H9 (cell line): ENCODE data around the gene BSPH1. TPM values are rescaled to one million over a fixed set of nuclear protein-coding genes. Genes with fewer than 3 reads are reported as not detected.

ENCODE experiments used
- DNase-seq: peaks from one replicate; pipeline ENCODE4 v3.0.0-alpha.2; 2017
- H2AFZ ChIP-seq: one replicate; pipeline ENCODE4 v1.6.1; 2013; ENCODE audit warnings: mild to moderate bottlenecking, low read length, control low read depth, moderate library complexity
- H2AK5ac ChIP-seq: 2 replicates; pipeline ENCODE4 v1.6.1; 2013; ENCODE audit warnings: low read length, control low read depth, mixed read lengths; ENCODE audit not compliant: insufficient read length
- H2BK120ac ChIP-seq: one replicate; pipeline ENCODE4 v1.6.1; 2013; ENCODE audit warnings: low read depth, mild to moderate bottlenecking, low read length, control low read depth, inconsistent platforms; ENCODE audit not compliant: poor library complexity, severe bottlenecking
- H2BK12ac ChIP-seq: 2 replicates; pipeline ENCODE4 v1.6.1; 2013; ENCODE audit warnings: low read length, control low read depth, mixed read lengths, low read depth; ENCODE audit not compliant: insufficient read length
- H2BK15ac ChIP-seq: 2 replicates; pipeline ENCODE4 v1.6.1; 2013; ENCODE audit warnings: low read depth, low read length, control low read depth
- H2BK20ac ChIP-seq: one replicate; pipeline ENCODE4 v1.6.1; 2013; ENCODE audit warnings: low read depth, mild to moderate bottlenecking, low read length, control low read depth, inconsistent platforms; ENCODE audit not compliant: poor library complexity, severe bottlenecking
- H2BK5ac ChIP-seq: 2 replicates; pipeline ENCODE4 v1.6.1; 2013; ENCODE audit warnings: low read length, control low read depth, mixed read lengths; ENCODE audit not compliant: insufficient read length
- H3K14ac ChIP-seq: 2 replicates; pipeline ENCODE4 v1.6.1; 2013; ENCODE audit warnings: low read length, control low read depth; ENCODE audit not compliant: insufficient read depth
- H3K18ac ChIP-seq: 2 replicates; pipeline ENCODE4 v1.6.1; 2013; ENCODE audit warnings: low read depth, mild to moderate bottlenecking, mixed read lengths, low read length, control low read depth; ENCODE audit not compliant: insufficient read length
- H3K23ac ChIP-seq: 2 replicates; pipeline ENCODE4 v1.6.1; 2013; ENCODE audit warnings: low read length, control low read depth, mixed read lengths, low read depth; ENCODE audit not compliant: insufficient read length
- H3K23me2 ChIP-seq: 2 replicates; pipeline ENCODE4 v1.6.1; 2013; ENCODE audit warnings: low read depth, mild to moderate bottlenecking, mixed read lengths, low read length, control low read depth; ENCODE audit not compliant: insufficient read length, poor library complexity, severe bottlenecking
- H3K27ac ChIP-seq: 2 replicates; pipeline ENCODE4 v1.5.1; 2013; ENCODE audit warnings: low read length, control low read depth, mixed read lengths, low read depth; ENCODE audit not compliant: insufficient read length
- H3K27me3 ChIP-seq: 2 replicates; pipeline ENCODE4 v1.6.1; 2013; ENCODE audit warnings: low read length, control low read depth, inconsistent platforms; ENCODE audit not compliant: insufficient read depth
- H3K4ac ChIP-seq: 2 replicates; pipeline ENCODE4 v1.6.1; 2013; ENCODE audit warnings: low read depth, mild to moderate bottlenecking, control low read depth, inconsistent platforms, low read length, moderate library complexity
- H3K4me1 ChIP-seq: 2 replicates; pipeline ENCODE4 v1.6.1; 2013; ENCODE audit warnings: low read length, control low read depth, inconsistent platforms; ENCODE audit not compliant: insufficient read depth
- H3K4me2 ChIP-seq: 2 replicates; pipeline ENCODE4 v1.6.1; 2013; ENCODE audit warnings: low read length, control low read depth, mixed read lengths; ENCODE audit not compliant: insufficient read length, insufficient read depth
- H3K56ac ChIP-seq: 2 replicates; pipeline ENCODE4 v1.6.1; 2013; ENCODE audit warnings: low read depth, mild to moderate bottlenecking, mixed read lengths, low read length, control low read depth; ENCODE audit not compliant: insufficient read length
- H3K79me1 ChIP-seq: 2 replicates; pipeline ENCODE4 v1.6.1; 2013; ENCODE audit warnings: low read depth, mild to moderate bottlenecking, moderate library complexity, low read length, control low read depth, inconsistent platforms; ENCODE audit not compliant: insufficient read depth, poor library complexity, severe bottlenecking
- H3K79me2 ChIP-seq: 2 replicates; pipeline ENCODE4 v1.6.1; 2013; ENCODE audit warnings: low read length, control low read depth, inconsistent platforms; ENCODE audit not compliant: insufficient read depth
- H3K9ac ChIP-seq: 2 replicates; pipeline ENCODE4 v1.6.1; 2013; ENCODE audit warnings: low read length, control low read depth, mixed read lengths; ENCODE audit not compliant: insufficient read length; ENCODE audit errors: extremely low read depth
- H3K9me3 ChIP-seq: one replicate; pipeline ENCODE4 v1.6.1; 2013; ENCODE audit warnings: low read depth, low read length, inconsistent platforms; ENCODE audit not compliant: control insufficient read depth
- H3T11ph ChIP-seq: one replicate; pipeline ENCODE4 v1.6.1; 2013; ENCODE audit warnings: mild to moderate bottlenecking, low read length, control low read depth, inconsistent platforms
- H4K20me1 ChIP-seq: one replicate; pipeline ENCODE4 v1.6.1; 2013; ENCODE audit not compliant: control insufficient read depth, insufficient read length, insufficient read depth
- H4K5ac ChIP-seq: 2 replicates; pipeline ENCODE4 v1.6.1; 2013; ENCODE audit warnings: low read depth, mild to moderate bottlenecking, mixed read lengths, low read length, control low read depth; ENCODE audit not compliant: insufficient read length
- H4K8ac ChIP-seq: replicated peaks from 2 replicates; pipeline ENCODE4 v1.6.1; 2013; ENCODE audit warnings: low read length, control low read depth, mixed read lengths, low read depth; ENCODE audit not compliant: insufficient read length
- H4K91ac ChIP-seq: 2 replicates; pipeline ENCODE4 v1.6.1; 2013; ENCODE audit warnings: low read depth, mild to moderate bottlenecking, moderate library complexity, mixed read lengths, low read length, control low read depth; ENCODE audit not compliant: insufficient read length
- H3K27ac Mint-ChIP-seq, 3 experiments: 2 replicates in 2 of 3; 3 replicates in 1 of 3; pipeline ENCODE4 v1.8.0; 2020 to 2021; ENCODE audit warnings: mixed read lengths in 3 of 3, mild to moderate bottlenecking in 1 of 3, moderate library complexity in 1 of 3
- H3K27me3 Mint-ChIP-seq: 2 replicates; pipeline ENCODE4 v1.8.0; 2021; ENCODE audit warnings: low read depth, mild to moderate bottlenecking, moderate library complexity, mixed read lengths
- H3K36me3 Mint-ChIP-seq, 3 experiments: 2 replicates in 2 of 3; 3 replicates in 1 of 3; pipeline ENCODE4 v1.8.0; 2020 to 2021; ENCODE audit warnings: low read depth in 3 of 3, mixed read lengths in 3 of 3; ENCODE audit not compliant: insufficient read depth in 1 of 3
- H3K4me1 Mint-ChIP-seq, 2 experiments: 2 replicates each; pipeline ENCODE4 v1.8.0; 2020; ENCODE audit warnings: mixed read lengths in 2 of 2
- H3K4me3 Mint-ChIP-seq, 2 experiments: 2 replicates in 1 of 2; 3 replicates in 1 of 2; pipeline ENCODE4 v1.8.0; 2020 to 2021; ENCODE audit warnings: mild to moderate bottlenecking in 2 of 2, mixed read lengths in 2 of 2, moderate library complexity in 1 of 2
- H3K9me3 Mint-ChIP-seq, 2 experiments: 2 replicates in 1 of 2; 3 replicates in 1 of 2; pipeline ENCODE4 v1.8.0; 2020; ENCODE audit warnings: mild to moderate bottlenecking in 2 of 2, mixed read lengths in 2 of 2, moderate library complexity in 1 of 2
- CTCF ChIP-seq: fragments of 200-600 bp; sonication (generic); conservative IDR thresholded peaks from 3 replicates; pipeline ENCODE4 v1.8.0; 2021; ENCODE audit warnings: antibody characterized with exemption, mild to moderate bottlenecking
- WGBS: extraction: QIAGEN DNeasy Blood & Tissue Kit; methylation state at CpG from one replicate; pipeline ENCODE4 v1.1.7; 2013; ENCODE audit warnings: missing lambda C conversion rate, low lambda C conversion rate, mixed read lengths; ENCODE audit not compliant: insufficient read length; ENCODE audit errors: extremely low coverage; 5-methylcytosine and 5-hydroxymethylcytosine counted together
- total RNA-seq: library from RNA; stranded (reverse); gene quantifications from 2 replicates; pipeline ENCODE4 v1.2.1, GENCODE V29; 2021

Gene BSPH1
- total RNA-seq, 1 experiment from 2014 or later: not detected

DNA sequence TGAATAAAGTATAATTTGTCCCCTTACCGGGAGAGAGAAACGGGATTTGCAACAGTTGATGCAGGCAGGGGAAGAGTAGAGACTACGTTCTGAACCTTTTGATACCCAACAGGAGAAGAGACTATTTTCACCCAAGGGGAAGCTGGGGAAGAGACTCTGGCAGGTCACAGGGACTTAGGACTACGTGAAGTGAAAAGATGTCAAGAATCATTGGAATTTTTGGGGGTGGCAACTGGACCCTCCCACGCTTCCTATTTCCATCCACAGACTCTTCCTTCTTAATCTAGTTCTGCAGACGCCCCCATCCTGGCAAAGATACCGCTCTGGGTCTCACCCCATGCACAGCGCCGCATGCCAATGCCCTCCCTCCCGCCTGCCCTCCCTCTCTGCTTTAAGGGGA, 38.1 kb upstream of the BSPH1 start:
- Histone ChIP-seq H4K8ac (no peak overlapping the region), H3K14ac (no peak overlapping the region), H3K27ac (no peak overlapping the region), H3K18ac (no peak overlapping the region), H3T11ph (no peak overlapping the region), H2BK120ac (no peak overlapping the region), H3K56ac (no peak overlapping the region), H3K9ac (no peak overlapping the region), H3K23ac (no peak overlapping the region), H3K23me2 (no peaks in the 10 kb centered on the region), H2AFZ (no peak overlapping the region), H4K20me1 (no peaks in the 10 kb centered on the region), H3K4me2 (no peak overlapping the region), H3K4me1 (no peaks in the 10 kb centered on the region), H2AK5ac (no peak overlapping the region), H2BK5ac (no peak overlapping the region), H3K79me2 (no peaks in the 10 kb centered on the region), H2BK15ac (no peak overlapping the region), H3K9me3 (no peaks in the 10 kb centered on the region), H2BK20ac (no peak overlapping the region), H4K91ac (no peak overlapping the region), H2BK12ac (no peak overlapping the region), H3K27me3 (no peaks in the 10 kb centered on the region; the same call in 1 of the 2 replicates), H4K5ac (no peak overlapping the region), H3K4ac (no peak overlapping the region), H3K79me1 (no peaks in the 10 kb centered on the region)
- Mint-ChIP-seq H3K4me3 (no peak overlapping the region), H3K36me3 (no peaks in the 10 kb centered on the region), H3K4me1 (peaks cover 9 to 19% of the 10 kb centered on the region in 2 experiments), H3K27me3 (peaks cover 15% of the 10 kb centered on the region), H3K9me3 (no peaks in the 10 kb centered on the region; a peak in 1 of 5 replicates), H3K27ac (no peak overlapping the region)
- TF ChIP-seq CTCF: no peak
- WGBS: no CpG with 5 or more reads among the region's 10 CpGs
- no peak for DNase-seq
